Activated CD8-positive, alpha-beta memory T cell treated with anti-CD3 and anti-CD28 coated beads for 1 hour (primary cell): ENCODE measurements around the gene ANAPC2.

Source experiments
- DNase-seq, 2 donors: peaks; one replicate each; pipeline ENCODE4 v3.0.0-alpha.2; 2020; ENCODE audit warnings: low read depth in 1 of 2; ENCODE audit errors: extremely low read depth in 1 of 2

Gene ANAPC2

DNA sequence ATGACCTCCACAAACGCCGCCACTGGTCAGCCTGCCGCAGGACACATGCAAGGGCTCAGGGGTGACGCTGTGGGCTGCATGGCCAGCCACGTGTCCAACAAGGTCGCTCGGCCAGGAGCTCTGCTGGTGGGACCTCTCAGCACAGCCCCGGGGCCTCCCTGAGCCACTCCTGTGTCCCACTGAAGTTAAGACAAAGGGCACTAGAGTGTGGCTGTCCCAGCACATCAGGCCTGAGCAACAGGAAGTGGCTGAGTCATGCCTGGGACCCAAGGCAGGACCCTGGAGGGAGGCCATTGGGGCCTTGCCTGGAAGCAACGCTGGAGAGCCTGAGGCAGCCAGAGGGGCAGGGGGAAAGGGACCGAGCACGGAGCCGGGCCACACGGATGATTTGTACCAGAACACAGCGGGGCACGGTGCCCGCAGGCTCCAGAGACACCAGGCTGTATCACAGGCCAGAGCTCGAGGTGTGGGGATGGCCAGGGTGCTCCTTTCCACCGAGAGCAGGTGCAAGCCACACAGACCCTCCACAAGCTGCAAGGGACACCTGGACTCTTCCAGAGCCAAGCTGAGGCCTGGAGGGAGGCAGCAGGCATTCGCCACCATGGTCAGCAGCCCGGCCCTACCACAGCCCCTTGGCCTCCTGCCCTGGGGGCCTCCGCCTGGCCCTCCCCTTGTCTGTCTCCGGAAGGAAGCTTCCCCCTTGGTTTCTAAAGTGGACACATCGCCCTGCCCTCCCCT lies 10.0 kb downstream of the ANAPC2 start:
- no peak for DNase-seq

DNA sequence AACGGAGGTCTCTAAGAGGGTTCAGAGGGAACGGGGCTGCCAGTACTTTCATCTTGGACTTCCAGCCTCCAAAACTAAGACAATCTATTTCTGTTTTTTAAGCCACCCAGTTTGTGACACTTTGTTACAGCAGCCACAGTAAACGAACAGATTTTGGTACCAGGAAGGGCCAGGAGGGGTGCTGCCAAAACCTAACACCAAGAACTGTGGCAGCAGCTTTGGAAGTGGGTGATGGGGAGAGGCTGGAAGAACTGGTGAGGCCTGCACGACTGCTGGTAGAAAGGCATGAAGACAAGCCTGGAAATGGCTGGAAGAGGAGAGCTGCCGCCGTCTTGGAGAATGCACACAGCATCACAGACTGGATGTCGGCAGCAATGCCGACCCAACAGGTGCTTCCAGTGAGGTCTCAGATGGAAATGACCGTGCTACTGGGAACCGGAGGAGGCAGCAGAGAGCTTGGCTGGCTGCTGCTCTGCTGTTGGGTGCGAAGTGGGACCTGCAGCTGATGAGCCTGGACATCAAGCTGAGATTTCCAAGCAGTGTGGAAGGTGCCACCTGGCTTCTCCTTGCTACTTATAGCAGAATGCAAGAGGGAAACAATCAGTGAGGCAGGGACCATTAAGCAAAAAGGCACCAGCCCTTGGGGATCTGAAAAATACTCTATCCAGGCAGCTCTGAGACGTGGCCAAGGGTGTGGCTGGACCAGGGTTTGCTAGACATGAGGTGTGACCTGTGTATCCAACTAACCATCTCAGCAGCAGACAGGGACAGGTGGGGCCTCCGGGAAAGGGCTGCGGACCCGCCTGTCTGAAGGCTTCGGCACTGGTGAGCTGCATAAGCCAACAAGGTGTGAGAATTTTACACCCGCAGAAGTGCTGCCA lies 11.8 kb downstream of the ANAPC2 start:
- no peak for DNase-seq

DNA sequence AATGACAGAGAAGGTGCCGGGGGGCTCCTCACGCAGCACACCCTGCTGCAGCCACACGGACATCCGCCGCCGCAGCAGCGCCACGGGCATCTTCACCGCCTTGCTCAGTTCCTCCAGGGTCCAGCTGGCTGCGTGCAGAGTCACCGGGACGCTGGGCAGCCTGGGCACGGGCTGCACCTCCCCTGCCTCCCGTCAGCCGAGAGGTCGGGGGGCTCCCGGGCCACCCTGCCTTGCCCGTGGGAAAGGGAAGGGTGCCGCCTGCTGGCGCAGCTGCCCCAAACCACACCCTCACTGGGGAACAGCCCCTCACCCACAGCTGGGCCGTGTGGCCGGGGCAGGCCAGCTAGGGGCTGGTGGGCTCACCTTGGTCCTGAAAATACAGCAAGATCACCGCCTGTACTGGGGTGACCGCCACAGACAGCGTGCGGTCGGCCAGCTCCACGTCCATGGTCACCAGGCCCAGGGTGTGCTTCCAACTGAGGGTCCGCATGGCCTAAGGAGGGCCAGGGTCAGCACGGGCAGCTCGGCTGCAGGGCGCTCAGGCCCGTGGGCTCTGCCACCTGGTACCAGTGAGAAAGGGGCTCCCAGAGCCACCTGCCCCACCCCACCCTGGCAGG lies 12.9 kb downstream of the ANAPC2 start:
- DNase-seq, result no peak

DNA sequence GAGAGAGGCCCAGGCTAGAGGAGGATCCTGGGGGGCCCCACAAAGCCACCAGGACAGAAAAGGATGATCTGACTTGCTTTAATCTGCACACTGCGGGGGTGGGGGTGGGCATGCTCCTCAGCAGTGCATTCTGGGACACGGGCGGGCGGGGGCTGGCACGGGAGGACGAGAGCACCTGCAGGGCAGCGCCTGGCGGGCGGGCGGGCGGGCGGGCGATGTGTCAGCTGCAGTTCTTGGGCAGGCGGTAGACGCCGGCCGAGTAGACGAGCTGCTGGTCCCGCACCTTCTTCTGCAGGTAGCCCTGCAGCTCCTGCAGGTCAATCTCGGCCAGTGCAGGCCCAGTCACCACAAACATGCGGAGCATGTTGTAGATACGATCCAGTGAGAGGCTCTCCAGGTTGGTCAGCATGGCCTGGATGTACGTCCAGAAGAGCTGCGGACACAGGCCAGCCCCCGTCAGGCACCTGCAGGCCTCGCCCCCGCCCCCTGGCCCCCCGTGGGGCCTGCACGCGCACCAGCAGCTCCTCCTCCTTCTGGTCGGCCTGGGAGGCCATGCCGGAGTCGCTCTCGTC lies 13.6 kb downstream of the ANAPC2 start:
- no peak for DNase-seq

DNA sequence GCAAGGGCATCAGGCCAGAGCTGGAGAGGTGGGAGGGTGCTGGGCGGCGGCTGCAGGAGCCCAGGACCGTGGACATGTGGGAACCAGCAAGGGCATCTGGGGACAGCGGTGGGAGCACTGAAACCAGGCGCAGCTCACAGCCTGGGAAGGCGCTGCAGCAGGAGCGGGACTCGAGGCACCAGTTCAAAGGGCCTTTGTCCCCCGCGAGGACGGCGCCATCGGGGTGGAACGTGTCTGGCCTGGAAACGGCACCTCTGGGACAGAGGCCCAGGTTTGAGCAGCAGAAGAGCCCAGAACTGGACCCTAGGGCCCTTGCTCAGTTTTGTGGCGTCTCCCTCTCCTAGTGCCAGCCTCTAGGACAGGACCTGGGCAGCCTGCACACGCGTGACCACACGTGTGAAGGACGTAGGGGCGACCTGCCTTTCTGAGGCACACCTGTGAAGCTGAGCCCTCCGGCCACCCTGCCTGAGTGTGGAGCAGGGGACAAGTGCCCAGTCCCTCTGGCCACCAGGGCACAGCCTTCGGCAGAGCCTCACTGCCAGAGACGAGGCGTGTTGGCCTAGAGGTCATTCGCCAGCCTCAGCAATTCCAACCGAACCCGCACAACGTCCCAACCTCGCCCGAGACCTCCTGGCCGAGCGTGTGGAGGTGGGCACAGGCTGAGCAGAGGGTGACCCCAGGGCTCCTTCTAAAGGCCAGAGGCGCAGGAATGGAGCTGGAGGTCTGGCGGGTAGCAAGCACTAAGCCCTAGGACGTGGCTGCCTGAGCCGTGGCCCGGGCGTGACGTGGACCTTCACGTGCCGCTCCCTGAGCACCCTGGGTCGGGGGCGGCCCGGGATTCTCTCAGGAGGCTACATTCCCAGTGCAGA lies 14.3 kb downstream of the ANAPC2 start:
- no peak for DNase-seq

DNA sequence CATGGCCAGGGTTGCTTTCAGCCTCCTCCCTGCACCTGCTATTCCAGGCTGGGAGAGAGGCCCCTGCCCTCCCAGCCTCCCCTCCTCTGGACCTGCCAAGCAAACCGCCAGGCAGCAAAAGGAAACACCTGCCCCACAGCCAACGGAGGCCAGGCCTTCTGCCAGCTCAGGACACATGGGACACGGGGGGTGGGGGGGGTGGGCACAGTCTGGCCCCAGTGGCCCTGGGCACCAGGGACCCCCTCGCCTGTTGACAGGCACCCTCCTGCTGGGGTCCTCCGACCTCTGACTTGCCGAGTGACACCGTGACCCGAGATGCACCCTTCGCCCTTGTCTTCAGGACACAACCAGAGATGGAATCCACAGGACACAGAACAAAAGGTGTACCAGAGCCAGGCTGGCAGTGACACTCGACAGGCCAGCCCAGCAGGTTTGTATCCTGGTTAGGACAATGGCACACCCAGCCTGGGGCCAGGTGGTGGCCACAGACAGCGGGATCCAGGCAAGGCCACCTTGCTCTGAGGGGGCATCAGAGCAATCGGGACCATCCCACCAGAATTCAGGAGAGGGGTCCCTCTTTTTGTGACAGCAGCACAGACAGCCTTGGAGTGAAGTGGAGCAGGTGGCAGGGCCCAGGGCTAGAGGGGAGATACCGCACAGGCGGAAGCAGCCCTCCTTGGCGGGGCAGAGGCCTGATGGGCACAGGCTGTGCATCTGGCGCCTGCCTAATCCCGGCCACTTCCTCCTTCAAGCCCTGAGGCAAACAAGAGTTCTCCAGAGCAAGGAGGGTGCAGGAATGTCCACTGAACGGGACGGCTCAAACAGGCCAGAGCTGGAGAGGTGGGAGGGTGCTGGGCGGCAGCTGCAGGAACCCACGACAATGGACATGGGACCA lies 15.2 kb downstream of the ANAPC2 start:
- no peak for DNase-seq

DNA sequence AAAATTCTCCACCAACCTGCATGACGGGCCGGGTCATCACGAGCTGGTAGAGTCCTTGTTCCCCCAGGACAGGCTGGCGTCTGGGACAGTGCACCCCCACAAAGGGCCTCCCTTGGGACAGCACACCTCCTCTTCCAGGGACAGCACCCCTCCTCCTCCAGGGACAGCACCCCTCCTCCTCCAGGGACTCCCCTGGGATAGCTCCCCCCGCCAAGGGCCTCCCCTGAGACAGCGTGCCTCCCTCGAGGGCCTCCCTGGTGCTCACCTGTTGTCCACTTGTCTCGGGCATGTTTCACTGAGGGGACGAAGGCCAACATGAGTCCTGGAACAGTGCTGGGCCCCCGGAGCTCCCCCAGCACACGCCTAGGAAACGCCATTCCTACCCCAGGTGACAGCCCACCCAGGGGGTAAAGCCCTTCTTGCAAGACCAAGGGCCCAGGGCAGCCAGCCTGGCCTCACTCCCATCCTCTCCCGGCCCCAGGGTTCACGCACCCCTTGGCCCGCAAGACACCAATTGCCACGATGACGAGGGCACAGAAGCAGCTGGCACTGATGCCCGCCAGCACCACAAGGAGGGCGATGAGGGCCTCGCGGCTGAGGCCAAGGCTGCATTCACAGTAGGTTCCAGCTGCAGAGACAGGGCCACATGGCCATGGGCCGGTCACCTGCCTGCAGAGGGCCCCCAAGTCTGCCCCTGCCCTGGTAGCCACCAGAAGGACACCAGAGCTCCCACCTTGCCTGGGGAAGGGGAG lies 17.0 kb downstream of the ANAPC2 start:
- no peak for DNase-seq

DNA sequence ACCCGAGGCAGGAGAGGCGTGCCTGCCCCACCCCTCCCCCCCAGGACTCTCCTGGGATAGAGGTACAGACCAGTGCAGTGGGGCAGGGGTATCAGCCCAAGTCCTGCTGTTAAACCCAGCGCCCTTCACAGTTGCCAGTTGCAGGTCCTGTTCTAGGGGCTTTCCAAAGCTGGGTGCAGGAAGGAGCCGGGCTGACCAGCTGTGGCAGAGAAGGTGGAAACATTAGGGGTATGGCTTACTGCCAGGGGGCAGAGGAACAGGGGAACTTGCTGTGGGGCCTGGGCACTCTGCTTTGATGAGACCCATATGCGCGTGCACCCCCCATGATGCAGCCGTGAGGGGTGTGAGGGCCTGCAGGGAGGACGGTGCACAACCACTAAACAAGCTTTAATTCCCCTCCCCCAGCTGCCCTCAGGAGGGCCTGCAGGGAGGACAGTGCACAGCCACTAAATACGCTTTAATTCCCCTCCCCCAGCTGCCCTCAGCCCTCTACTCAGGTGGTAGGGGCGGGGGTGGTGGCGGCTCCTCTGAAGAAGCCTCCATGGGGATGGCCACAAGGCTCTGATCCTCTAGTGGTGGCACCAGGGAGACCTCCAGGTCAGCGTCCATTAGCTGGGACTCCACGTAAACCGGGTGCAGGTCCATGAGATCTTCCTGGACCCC lies 17.7 kb downstream of the ANAPC2 start:
- no peak for DNase-seq

DNA sequence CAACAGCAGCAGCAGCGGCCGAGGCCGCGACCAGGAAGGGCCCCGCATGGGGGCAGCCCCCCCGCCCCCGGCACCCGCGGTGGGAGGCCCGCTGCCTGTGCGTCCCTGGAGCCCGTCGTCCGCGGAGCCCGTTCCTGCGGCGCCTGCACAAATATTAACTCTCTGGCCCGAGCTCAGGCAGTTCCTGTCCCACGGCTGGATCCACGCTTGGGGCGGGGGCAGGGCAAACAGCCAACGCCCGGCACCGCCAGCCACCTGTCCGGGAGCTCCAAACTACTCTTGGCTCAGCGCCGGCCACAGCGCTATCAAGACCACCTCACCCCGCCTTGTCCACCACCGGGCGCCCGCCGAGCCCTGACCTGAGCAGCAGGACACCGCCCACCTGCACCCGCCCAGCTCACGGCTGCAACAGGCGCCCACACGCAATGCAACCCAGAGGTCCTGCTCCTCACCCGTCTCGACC lies 18.4 kb downstream of the ANAPC2 start, which contains the start of gene LRRC26:
TSS of gene LRRC26 (minus strand) at position 156 of the 463 bp plus-strand sequence. CDS start at position 48, 108 bp downstream.
- DNase-seq, result no peak

DNA sequence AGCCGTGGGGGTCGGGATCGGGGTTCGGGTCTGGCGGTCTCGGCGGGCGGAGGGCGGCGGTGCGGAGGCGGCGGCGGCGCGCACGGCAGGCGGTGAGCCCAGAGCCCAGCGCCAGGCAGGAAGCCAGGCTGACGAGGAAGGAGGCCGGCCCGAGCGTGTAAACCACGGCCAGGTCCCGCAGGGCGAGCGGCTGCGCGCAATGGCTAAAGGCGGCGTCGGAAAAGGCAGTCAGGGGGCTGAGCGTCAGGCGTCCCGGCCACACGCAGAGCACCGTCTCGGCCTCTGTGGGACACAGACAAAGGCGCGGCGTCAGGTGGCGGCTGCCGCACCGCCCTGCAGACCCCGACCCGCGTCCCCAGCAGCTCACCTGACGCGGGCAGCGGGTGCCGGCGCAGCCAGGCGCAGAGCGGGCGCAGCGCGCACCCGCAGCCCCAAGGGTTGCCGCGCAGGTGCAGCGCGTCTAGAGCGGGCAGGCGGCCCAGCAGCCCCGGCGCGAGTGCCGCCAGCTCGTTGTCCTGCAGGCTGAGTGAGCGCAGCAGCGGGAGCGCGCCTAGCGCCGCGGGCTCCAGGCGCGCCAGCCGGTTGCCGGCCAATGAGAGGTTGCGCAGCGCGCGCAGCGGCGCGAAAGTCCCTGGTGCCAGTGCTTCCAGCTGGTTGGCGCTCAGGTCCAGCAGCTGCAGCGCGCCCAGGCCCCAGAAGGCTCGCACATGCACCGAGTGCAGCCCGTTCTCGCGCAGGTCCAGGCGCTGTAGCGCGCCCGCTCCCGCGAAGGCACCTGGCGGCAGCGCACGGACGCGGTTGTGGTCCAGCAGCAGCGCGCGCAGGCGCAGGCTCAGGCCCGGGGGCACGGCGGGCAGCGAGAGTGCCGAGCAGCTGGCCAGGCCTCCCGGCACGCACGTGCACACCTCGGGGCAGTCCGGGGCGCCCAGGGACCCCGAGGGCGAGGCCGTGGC lies 19.2 kb downstream of the ANAPC2 start:
- DNase-seq, result no peak

DNA sequence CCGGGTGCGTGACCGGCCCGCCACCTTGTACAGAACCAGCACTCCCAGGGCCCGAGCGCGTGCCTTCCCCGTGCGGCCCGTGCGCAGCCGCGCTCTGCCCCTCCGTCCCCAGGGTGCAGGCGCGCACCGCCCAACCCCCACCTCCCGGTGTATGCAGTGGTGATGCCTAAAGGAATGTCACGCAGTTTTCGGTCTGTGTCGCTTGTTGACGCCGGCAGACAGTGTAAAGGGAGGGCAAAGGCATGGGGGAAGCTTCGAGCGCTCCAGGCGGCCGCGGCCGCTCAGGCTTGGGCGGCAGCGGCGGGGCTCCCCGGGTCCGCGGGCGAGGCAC lies 19.8 kb downstream of the ANAPC2 start:
- no peak for DNase-seq

DNA sequence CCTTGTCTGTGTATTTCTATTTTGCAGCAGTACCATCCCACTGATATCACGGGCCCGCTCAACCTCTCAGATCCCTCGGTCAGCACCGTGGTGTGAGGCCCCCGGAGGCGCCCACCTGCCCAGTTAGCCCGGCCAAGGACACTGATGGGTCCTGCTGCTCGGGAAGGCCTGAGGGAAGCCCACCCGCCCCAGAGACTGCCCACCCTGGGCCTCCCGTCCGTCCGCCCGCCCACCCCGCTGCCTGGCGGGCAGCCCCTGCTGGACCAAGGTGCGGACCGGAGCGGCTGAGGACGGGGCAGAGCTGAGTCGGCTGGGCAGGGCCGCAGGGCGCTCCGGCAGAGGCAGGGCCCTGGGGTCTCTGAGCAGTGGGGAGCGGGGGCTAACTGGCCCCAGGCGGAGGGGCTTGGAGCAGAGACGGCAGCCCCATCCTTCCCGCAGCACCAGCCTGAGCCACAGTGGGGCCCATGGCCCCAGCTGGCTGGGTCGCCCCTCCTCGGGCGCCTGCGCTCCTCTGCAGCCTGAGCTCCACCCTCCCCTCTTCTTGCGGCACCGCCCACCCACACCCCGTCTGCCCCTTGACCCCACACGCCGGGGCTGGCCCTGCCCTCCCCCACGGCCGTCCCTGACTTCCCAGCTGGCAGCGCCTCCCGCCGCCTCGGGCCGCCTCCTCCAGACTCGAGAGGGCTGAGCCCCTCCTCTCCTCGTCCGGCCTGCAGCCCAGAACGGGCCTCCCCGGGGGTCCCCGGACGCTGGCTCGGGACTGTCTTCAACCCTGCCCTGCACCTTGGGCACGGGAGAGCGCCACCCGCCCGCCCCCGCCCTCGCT lies 20.4 kb downstream of the ANAPC2 start:
- no peak for DNase-seq

DNA sequence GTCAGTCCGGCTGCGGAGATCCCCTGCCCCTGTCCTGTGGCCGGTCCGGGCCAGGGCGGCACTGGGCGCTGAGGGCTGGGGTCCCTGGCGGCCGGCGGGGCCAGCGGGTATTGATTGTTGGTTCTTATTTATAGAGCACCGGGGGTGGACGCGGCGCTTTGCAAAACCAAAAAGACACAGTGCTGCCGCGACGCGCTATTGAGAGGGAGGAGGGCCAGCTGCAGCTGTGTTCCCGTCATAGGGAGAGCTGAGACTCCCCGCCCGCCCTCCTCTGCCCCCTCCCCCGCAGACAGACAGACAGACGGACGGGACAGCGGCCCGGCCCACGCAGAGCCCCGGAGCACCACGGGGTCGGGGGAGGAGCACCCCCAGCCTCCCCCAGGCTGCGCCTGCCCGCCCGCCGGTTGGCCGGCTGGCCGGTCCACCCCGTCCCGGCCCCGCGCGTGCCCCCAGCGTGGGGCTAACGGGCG lies 21.0 kb downstream of the ANAPC2 start:
- DNase-seq, result no peak

DNA sequence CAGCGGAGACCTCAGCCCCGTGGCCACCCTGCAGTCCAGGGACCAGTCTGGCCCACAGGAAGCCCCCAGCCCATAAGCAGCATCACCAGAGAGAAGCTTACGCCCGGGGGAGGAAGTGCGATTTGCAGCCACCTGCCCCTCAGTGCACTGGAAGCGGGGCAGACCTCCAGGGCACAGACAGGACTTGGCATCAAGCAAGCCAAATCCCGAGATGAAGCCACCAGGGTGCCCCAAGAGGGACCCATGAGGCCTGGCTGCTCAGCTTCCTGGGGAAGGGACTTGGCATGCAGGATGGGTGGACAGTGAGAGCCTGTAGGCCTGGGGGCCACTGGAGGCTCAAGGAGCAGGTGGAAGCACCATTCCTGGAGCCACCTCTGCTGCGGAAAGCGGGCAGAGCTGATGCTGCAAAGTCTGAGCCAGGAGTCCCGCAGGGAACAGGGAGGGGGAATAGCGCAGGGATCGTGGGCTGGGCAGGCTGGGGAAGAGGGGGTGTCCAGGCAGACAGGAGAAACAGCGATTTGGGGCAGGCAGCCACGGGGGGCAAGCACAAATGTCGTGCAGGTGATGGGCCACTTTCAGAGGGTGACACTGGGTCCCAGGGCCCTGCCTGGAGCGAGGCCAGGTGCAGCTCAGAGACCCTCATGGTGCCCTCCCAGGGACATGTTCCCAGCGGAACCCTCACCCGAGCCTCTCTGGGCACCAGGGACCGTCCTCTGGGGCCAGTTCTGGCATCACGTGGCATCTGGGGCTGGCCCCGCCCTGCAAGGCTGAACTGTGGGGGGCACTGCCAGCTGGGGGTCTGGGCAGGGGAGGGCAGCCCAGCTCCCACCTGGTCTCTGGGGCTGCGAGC lies 21.8 kb downstream of the ANAPC2 start:
- DNase-seq, result no peak

DNA sequence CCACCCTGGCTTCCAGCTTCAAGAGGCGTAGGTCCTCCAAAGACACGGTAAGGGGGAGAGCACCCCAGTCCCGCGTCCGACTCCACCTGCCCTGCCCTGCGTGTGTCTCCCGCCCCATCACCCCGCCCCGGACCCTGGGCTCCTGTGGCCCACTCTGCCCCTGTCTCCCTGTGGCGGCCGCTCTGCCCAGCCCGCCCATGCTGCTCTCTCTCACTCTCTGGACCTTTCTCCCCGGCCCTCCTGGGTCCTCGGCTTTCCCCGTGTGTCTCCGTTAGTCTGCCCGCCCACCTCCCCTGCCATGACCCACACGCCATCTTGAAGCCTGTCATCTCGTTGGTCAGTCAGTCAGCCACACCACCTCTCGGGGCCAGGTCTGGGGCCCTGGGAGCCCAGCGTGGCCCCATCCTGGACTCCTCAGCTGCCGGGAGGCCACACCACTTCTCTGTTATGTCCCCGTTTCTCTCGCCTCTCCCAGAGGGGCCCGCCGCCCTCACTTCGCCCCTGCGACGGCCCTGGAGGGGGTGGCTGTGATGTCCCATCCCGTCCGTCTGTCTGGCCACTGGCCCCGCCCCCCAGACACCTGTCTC lies 23.0 kb downstream of the ANAPC2 start:
- no peak for DNase-seq
